HL-60 (cell line): Measurements from ENCODE around the gene XPR1.

Experiments
- DNase-seq, 2 experiments: peaks; one replicate each; pipeline ENCODE4 v3.0.0-alpha.2; 2010 to 2020; ENCODE audit warnings: low read depth in 1 of 2, low spot score in 1 of 2
- H3K27ac ChIP-seq: fragments of 250-450 bp; sonication (Bioruptor Pico); replicated peaks from 2 replicates; pipeline ENCODE4 v1.5.1; 2020; ENCODE audit warnings: mild to moderate bottlenecking, moderate library complexity
- H3K27me3 ChIP-seq: fragments of 250-450 bp; sonication (Bioruptor Pico); 2 replicates; pipeline ENCODE4 v1.5.1; 2021; ENCODE audit warnings: mild to moderate bottlenecking, moderate library complexity; ENCODE audit not compliant: insufficient read depth, poor library complexity, severe bottlenecking
- H3K4me3 ChIP-seq: replicated peaks from 2 replicates; pipeline ENCODE4 v1.5.1; 2011; ENCODE audit warnings: mild to moderate bottlenecking, control low read depth, low read length; ENCODE audit not compliant: insufficient read depth
- GABPA ChIP-seq: IDR thresholded peaks from 2 replicates; pipeline ENCODE4 v1.6.1; 2012; ENCODE audit warnings: low read depth
- POLR2AphosphoS5 ChIP-seq: IDR thresholded peaks from 2 replicates; pipeline ENCODE4 v1.6.1; 2012; ENCODE audit warnings: low read depth
- SPI1 ChIP-seq: IDR thresholded peaks from 2 replicates; pipeline ENCODE4 v1.6.1; 2012; ENCODE audit warnings: low read depth, mild to moderate bottlenecking, borderline replicate concordance
- TF ChIP-seq, protein P1 (sequence below): IDR thresholded peaks from 2 replicates; pipeline ENCODE4 v1.6.1; 2012; ENCODE audit warnings: low read depth; ENCODE audit not compliant: insufficient replicate concordance
- TF ChIP-seq, protein P2 (sequence below): IDR thresholded peaks from one replicate; pipeline ENCODE4 v1.5.1; 2011; ENCODE audit warnings: low read length, control low read depth, inconsistent platforms; ENCODE audit not compliant: insufficient read depth

Gene XPR1

DNA sequence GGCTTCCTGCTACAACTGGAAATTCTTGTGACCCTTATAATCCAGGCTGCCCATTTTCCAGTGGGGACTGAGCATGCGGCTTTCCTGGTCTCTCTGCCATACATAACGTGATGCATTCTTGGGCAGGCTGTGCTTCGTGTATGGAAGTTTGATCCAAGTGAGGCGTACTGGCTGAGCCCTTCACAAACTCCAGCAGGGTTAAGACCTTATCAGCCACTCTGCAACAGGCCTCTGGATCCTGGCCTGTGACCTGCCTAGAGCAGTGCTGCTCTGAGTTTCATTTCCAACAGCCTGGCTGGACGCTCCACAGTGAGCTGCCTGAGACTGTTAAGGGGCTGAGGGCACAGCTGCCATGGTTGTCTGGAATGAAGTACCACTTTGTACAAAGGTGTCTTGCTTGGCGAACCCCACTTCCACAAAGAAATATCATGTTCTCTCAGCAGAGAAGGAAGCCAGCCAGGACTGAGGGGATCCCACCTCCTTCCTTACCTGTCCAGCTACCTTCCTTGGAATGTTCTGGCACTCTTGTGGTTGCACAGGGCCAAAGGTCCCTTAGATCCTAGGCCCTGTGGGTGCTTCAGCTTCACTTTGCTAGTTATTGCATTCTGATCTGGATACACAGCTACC, 28.5 kb upstream of the XPR1 start:
- Histone ChIP-seq H3K27me3 (no peaks in the 10 kb centered on the region), H3K27ac (no peak overlapping the region), H3K4me3 (no peak overlapping the region)
- DNase-seq, result no peak
- no peak for TF ChIP-seq POLR2AphosphoS5
- no peak for TF ChIP-seq GABPA
- TF ChIP-seq, protein P1, sequence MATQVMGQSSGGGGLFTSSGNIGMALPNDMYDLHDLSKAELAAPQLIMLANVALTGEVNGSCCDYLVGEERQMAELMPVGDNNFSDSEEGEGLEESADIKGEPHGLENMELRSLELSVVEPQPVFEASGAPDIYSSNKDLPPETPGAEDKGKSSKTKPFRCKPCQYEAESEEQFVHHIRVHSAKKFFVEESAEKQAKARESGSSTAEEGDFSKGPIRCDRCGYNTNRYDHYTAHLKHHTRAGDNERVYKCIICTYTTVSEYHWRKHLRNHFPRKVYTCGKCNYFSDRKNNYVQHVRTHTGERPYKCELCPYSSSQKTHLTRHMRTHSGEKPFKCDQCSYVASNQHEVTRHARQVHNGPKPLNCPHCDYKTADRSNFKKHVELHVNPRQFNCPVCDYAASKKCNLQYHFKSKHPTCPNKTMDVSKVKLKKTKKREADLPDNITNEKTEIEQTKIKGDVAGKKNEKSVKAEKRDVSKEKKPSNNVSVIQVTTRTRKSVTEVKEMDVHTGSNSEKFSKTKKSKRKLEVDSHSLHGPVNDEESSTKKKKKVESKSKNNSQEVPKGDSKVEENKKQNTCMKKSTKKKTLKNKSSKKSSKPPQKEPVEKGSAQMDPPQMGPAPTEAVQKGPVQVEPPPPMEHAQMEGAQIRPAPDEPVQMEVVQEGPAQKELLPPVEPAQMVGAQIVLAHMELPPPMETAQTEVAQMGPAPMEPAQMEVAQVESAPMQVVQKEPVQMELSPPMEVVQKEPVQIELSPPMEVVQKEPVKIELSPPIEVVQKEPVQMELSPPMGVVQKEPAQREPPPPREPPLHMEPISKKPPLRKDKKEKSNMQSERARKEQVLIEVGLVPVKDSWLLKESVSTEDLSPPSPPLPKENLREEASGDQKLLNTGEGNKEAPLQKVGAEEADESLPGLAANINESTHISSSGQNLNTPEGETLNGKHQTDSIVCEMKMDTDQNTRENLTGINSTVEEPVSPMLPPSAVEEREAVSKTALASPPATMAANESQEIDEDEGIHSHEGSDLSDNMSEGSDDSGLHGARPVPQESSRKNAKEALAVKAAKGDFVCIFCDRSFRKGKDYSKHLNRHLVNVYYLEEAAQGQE, result no peak
- TF ChIP-seq, protein P2, sequence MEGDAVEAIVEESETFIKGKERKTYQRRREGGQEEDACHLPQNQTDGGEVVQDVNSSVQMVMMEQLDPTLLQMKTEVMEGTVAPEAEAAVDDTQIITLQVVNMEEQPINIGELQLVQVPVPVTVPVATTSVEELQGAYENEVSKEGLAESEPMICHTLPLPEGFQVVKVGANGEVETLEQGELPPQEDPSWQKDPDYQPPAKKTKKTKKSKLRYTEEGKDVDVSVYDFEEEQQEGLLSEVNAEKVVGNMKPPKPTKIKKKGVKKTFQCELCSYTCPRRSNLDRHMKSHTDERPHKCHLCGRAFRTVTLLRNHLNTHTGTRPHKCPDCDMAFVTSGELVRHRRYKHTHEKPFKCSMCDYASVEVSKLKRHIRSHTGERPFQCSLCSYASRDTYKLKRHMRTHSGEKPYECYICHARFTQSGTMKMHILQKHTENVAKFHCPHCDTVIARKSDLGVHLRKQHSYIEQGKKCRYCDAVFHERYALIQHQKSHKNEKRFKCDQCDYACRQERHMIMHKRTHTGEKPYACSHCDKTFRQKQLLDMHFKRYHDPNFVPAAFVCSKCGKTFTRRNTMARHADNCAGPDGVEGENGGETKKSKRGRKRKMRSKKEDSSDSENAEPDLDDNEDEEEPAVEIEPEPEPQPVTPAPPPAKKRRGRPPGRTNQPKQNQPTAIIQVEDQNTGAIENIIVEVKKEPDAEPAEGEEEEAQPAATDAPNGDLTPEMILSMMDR, result no peak
- no peak for TF ChIP-seq SPI1

DNA sequence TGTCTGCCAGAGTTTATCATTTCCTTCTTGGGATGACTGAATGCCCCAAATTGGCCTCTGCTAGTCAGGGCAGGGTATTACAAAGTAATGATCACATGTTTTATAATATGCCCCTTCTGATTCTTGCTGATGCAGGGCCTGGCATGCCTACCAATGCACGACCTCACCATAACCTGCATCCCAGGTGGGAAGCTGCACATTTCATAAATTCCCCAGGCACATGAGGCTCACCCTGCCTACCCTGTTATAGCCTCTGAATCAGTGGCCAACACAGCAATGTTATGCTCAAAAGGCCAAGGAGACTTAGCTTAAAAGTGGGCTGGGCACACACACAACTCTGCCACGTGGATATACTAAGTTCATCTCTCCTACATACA, 28.0 kb upstream of the XPR1 start:
- no peak for TF ChIP-seq GABPA
- no peak for DNase-seq
- Histone ChIP-seq H3K27ac (no peak overlapping the region), H3K4me3 (no peak overlapping the region), H3K27me3 (no peaks in the 10 kb centered on the region)

DNA sequence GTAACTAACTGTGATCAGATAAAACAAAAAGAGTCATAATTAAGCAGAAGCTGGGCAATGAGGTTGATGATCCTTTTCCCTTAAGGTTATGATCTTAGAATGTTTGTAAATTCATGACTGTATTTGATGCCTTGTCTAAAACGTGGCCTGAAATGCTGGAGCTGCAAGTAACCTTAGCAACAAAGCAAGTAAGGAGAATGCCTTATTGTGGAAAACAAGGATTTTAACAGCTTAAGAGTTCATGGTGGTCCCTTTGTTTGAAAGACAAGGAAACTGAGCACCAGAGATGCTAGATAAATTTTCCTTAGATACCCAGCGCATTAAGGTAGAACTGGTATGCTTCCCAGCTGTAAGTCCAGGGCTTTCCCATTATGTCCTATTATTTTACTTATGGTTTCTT, 25.7 kb upstream of the XPR1 start:
- H3K4me3 ChIP-seq, result no peak overlapping the region
- no peak overlapping the region for H3K27ac ChIP-seq
- TF ChIP-seq POLR2AphosphoS5, result no peak
- TF ChIP-seq, protein P1, result no peak
- TF ChIP-seq, protein P2, result no peak
- TF ChIP-seq SPI1, result no peak
- TF ChIP-seq GABPA, result no peak
- no peaks in the 10 kb centered on the region for H3K27me3 ChIP-seq
- DNase-seq, result no peak

DNA sequence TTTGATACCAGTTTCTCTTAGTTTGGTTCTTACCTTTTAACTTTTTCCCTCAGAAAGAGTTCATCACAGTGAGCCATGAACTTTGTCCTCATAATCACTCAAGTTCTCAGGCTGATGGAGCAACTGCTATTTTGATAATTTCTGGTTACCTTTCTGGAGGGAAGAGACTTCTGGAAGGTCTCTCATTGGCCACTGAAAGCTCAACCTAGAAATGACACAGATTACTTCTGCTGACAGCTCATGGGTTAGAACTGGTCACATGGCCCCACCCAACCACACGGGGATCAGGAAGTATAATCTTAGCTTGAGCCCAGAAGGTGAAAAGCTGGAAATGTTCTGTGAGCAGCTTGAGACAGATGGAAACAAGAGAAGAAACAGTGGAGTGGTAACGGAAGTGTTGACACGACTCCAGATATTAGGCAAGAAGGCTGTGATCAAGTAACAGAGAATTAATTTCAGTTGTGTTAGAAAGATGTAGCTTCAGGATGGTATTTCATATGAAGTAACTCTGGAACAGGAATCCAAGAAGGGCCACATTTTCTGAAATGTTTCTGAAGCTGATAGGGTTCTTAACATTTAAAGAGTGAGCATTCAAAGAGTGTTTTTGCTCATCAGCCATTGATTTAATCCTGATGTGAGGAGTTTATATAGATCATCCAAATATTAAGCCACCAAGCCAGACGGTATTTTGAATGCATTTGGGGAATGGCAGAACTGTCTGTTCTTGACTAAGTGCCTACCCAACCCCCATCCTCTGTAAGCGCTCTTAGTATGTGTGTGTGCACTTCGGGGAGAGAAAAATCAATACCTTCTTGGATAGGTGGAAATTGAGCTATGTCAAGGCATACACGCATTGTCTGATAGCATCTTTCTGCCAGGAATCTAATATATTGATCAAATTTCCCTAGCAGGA, 21.9 kb upstream of the XPR1 start:
- no peak for TF ChIP-seq GABPA
- TF ChIP-seq POLR2AphosphoS5, result no peak
- TF ChIP-seq SPI1, result no peak
- TF ChIP-seq, protein P2, result no peak
- TF ChIP-seq, protein P1, result no peak
- Histone ChIP-seq H3K27ac (no peak overlapping the region), H3K27me3 (no peaks in the 10 kb centered on the region), H3K4me3 (no peak overlapping the region)
- DNase-seq, result peak; percentile 12 to 82
